ENCODE results near the gene QSOX2. TPM values are rescaled to one million over a fixed set of nuclear protein-coding genes. Genes with fewer than 3 reads are reported as not detected.
A peak's percentile ranks its signal among the peaks of the same experiment; 100 is the strongest.

Gene QSOX2
- total RNA-seq, 6 donors from 2014 or later, result 6.9 to 14.8 (median 10.1) TPM

- Histone ChIP-seq H3K27me3 (peaks cover 0 to 29% (median 16%) of the 10 kb centered on the region in 4 donors), H3K36me3 (peaks cover 4 to 35% (median 18%) of the 10 kb centered on the region in 4 donors), H3K4me3 (no peak overlapping the region), H3K9me3 (no peaks in the 10 kb centered on the region), H3K4me1 (peaks cover 0 to 16% (median 0%) of the 10 kb centered on the region in 4 donors), H3K27ac (no peak overlapping the region)
- ATAC-seq (ENCODE audit: low FRiP score in 2 of 2) (no peak), DNase-seq (no peak)
- TF ChIP-seq POLR2A (IDR thresholded peaks at IDR 0.05), result no peak
- TF ChIP-seq EP300 (IDR thresholded peaks at IDR 0.05), result no peak
- TF ChIP-seq POLR2AphosphoS5 (IDR thresholded peaks at IDR 0.05), result no peak
- no peak for TF ChIP-seq CTCF (IDR thresholded peaks at IDR 0.05)
- WGBS, 2 donors, result 80 to 87% methylated on average over 7 to 8 of the region's 9 CpGs
Observed at GRCh38 chr9:136207616-136208015, 38.0 kb downstream of the QSOX2 start.

GRCh38 chr9:136206602-136207275 is 38.9 kb downstream of the QSOX2 start:
- peaks cover 0 to 38% (median 24%) of the 10 kb centered on the region in 4 donors for H3K27me3 ChIP-seq
- H3K4me3 ChIP-seq, result no peak overlapping the region
- H3K4me1 ChIP-seq, result peaks cover 0 to 18% (median 0%) of the 10 kb centered on the region in 4 donors
- peaks cover 4 to 27% (median 14%) of the 10 kb centered on the region in 4 donors for H3K36me3 ChIP-seq
- WGBS, 2 donors, result 62 to 67% methylated on average over 11 to 16 of the region's 16 CpGs
- TF ChIP-seq POLR2AphosphoS5 (IDR thresholded peaks at IDR 0.05), result no peak
- TF ChIP-seq CTCF (IDR thresholded peaks at IDR 0.05), result no peak
- no peak for TF ChIP-seq POLR2A (IDR thresholded peaks at IDR 0.05)
- no peak for TF ChIP-seq EP300 (IDR thresholded peaks at IDR 0.05)
- DNase-seq (peak in 1 of 2 donors; percentile 28), ATAC-seq (ENCODE audit: low FRiP score in 2 of 2) (no peak)
- H3K9me3 ChIP-seq, result no peaks in the 10 kb centered on the region
- no peak overlapping the region for H3K27ac ChIP-seq

- Histone ChIP-seq H3K9me3 (no peaks in the 10 kb centered on the region), H3K27ac (no peak overlapping the region), H3K4me3 (no peak overlapping the region), H3K4me1 (peaks cover 0 to 20% (median 0%) of the 10 kb centered on the region in 4 donors), H3K36me3 (peaks cover 0 to 17% (median 10%) of the 10 kb centered on the region in 4 donors), H3K27me3 (peaks cover 0 to 46% (median 30%) of the 10 kb centered on the region in 4 donors)
- DNase-seq (peak in 1 of 2 donors; percentile 22), ATAC-seq (ENCODE audit: low FRiP score in 2 of 2) (no peak)
- WGBS, 2 donors, result 82% methylated on average over 4 of the region's 5 CpGs; no CpG with 5 or more reads in 1 of the 2 donors
- TF ChIP-seq EP300 (IDR thresholded peaks at IDR 0.05) (no peak), POLR2AphosphoS5 (IDR thresholded peaks at IDR 0.05) (no peak), CTCF (IDR thresholded peaks at IDR 0.05) (no peak), POLR2A (IDR thresholded peaks at IDR 0.05) (no peak)
Observed at GRCh38 chr9:136205707-136205992, 40.0 kb downstream of the QSOX2 start.

- H3K27ac ChIP-seq, result no peak within 1 kb of the TSS
- peaks cover 0 to 52% (median 35%) of the 10 kb centered on the region in 4 donors for H3K27me3 ChIP-seq
- H3K9me3 ChIP-seq, result no peaks in the 10 kb centered on the region
- ATAC-seq (ENCODE audit: low FRiP score in 2 of 2) (peak in 1 of 2 donors; percentile 43), DNase-seq (peak in 1 of 2 donors; percentile 86)
- TF ChIP-seq EP300 (IDR thresholded peaks at IDR 0.05) (no peak), POLR2AphosphoS5 (IDR thresholded peaks at IDR 0.05) (no peak), CTCF (IDR thresholded peaks at IDR 0.05) (no peak)
- H3K4me3 ChIP-seq, result no peak within 1 kb of the TSS
- H3K4me1 ChIP-seq, result peaks cover 0 to 20% (median 0%) of the 10 kb centered on the region in 4 donors
- H3K36me3 ChIP-seq, result peaks cover 0 to 12% (median 8%) of the 10 kb centered on the region in 4 donors
- WGBS, 2 donors, result 15 to 60% methylated on average over 3 to 29 of the region's 70 CpGs
Observed at GRCh38 chr9:136204838-136205706, 40.5 kb downstream of the QSOX2 start, which contains the start of gene LHX3. LHX3 (minus strand) TSS chr9:136205128; CDS start chr9:136205012, 116 bp downstream.

Data from upper lobe of left lung (tissue), 6 donors.